ENCODE results near the gene ALK. TPM values are rescaled to one million over a fixed set of nuclear protein-coding genes. Genes with fewer than 3 reads are reported as not detected.

ALK gene
- polyA plus RNA-seq, 1 of the 3 experiments (the other 2 are of a cell fraction): 0.30 TPM

GRCh38 chr2:29562319-29562718 is 359.1 kb downstream of the ALK start:
- H3K9ac ChIP-seq: no peak overlapping the region
- no peak for TF ChIP-seq PBX3 (IDR thresholded peaks at IDR 0.05)
- TF ChIP-seq TEAD4 (IDR thresholded peaks at IDR 0.05; ENCODE audit: borderline replicate concordance, insufficient read depth): no peak
- no peak for TF ChIP-seq YY1 (IDR thresholded peaks at IDR 0.05; ENCODE audit: low read depth)
- peak; percentile 77; the same call in 1 of the 2 replicates for TF ChIP-seq FOXJ3 (CRISPR knock-in tag; IDR thresholded peaks at IDR 0.05)
- TF ChIP-seq, protein P1, sequence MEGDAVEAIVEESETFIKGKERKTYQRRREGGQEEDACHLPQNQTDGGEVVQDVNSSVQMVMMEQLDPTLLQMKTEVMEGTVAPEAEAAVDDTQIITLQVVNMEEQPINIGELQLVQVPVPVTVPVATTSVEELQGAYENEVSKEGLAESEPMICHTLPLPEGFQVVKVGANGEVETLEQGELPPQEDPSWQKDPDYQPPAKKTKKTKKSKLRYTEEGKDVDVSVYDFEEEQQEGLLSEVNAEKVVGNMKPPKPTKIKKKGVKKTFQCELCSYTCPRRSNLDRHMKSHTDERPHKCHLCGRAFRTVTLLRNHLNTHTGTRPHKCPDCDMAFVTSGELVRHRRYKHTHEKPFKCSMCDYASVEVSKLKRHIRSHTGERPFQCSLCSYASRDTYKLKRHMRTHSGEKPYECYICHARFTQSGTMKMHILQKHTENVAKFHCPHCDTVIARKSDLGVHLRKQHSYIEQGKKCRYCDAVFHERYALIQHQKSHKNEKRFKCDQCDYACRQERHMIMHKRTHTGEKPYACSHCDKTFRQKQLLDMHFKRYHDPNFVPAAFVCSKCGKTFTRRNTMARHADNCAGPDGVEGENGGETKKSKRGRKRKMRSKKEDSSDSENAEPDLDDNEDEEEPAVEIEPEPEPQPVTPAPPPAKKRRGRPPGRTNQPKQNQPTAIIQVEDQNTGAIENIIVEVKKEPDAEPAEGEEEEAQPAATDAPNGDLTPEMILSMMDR (IDR thresholded peaks at IDR 0.05): no peak
- TF ChIP-seq JUND (IDR thresholded peaks at IDR 0.05): no peak
- TF ChIP-seq NRF1 (IDR thresholded peaks at IDR 0.05; ENCODE audit: low read depth, low read length): no peak
- TF ChIP-seq POLR2AphosphoS5 (IDR thresholded peaks at IDR 0.05; ENCODE audit: low read depth, low read length): no peak
- TF ChIP-seq, protein P2, sequence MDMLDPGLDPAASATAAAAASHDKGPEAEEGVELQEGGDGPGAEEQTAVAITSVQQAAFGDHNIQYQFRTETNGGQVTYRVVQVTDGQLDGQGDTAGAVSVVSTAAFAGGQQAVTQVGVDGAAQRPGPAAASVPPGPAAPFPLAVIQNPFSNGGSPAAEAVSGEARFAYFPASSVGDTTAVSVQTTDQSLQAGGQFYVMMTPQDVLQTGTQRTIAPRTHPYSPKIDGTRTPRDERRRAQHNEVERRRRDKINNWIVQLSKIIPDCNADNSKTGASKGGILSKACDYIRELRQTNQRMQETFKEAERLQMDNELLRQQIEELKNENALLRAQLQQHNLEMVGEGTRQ (IDR thresholded peaks at IDR 0.05; ENCODE audit: borderline replicate concordance, low read depth, low read length): no peak
- TF ChIP-seq, protein P3, sequence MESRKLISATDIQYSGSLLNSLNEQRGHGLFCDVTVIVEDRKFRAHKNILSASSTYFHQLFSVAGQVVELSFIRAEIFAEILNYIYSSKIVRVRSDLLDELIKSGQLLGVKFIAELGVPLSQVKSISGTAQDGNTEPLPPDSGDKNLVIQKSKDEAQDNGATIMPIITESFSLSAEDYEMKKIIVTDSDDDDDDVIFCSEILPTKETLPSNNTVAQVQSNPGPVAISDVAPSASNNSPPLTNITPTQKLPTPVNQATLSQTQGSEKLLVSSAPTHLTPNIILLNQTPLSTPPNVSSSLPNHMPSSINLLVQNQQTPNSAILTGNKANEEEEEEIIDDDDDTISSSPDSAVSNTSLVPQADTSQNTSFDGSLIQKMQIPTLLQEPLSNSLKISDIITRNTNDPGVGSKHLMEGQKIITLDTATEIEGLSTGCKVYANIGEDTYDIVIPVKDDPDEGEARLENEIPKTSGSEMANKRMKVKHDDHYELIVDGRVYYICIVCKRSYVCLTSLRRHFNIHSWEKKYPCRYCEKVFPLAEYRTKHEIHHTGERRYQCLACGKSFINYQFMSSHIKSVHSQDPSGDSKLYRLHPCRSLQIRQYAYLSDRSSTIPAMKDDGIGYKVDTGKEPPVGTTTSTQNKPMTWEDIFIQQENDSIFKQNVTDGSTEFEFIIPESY (IDR thresholded peaks at IDR 0.05; ENCODE audit: borderline replicate concordance, low read depth): no peak
- peak; percentile 77 for TF ChIP-seq CHD2 (IDR thresholded peaks at IDR 0.05; ENCODE audit: low read length, partially characterized antibody)
- TF ChIP-seq MXI1 (IDR thresholded peaks at IDR 0.05; ENCODE audit: low read depth, low read length): 0 out of 2 replicates have a peak, but pooled peaks have one; percentile 52
- peak; percentile 88 for TF ChIP-seq GATA2 (CRISPR knock-in tag; IDR thresholded peaks at IDR 0.05)
- TF ChIP-seq REST (IDR thresholded peaks at IDR 0.05; ENCODE audit: low read depth, low read length): no peak
- no peak for TF ChIP-seq MAX (IDR thresholded peaks at IDR 0.05; ENCODE audit: low read depth)
- no peak for TF ChIP-seq TAF1 (IDR thresholded peaks at IDR 0.05; ENCODE audit: borderline replicate concordance, low read depth, low read length)
- TF ChIP-seq USF1 (IDR thresholded peaks at IDR 0.05; ENCODE audit: borderline replicate concordance, low read depth): no peak
- peak in 1 of 2 experiments; percentile 93; a peak in 2 of 4 replicates for TF ChIP-seq EP300 (IDR thresholded peaks at IDR 0.05; ENCODE audit: borderline replicate concordance in 1 of 2, low read depth in 1 of 2, low read length in 1 of 2)
- 0 out of 2 replicates have a peak, but pooled peaks have one; percentile 18 for TF ChIP-seq TCF12 (IDR thresholded peaks at IDR 0.05)
- peak; percentile 95 for TF ChIP-seq RCOR1 (IDR thresholded peaks at IDR 0.05; ENCODE audit: low read length)
- TF ChIP-seq GABPA (IDR thresholded peaks at IDR 0.05; ENCODE audit: low read depth): no peak
- peak; percentile 30; the same call in 1 of the 2 replicates for TF ChIP-seq RAD21 (IDR thresholded peaks at IDR 0.05; ENCODE audit: low read length)
- no peak for TF ChIP-seq FOXM1 (IDR thresholded peaks at IDR 0.05; ENCODE audit: low read depth)
- no peak for TF ChIP-seq RFX5 (IDR thresholded peaks at IDR 0.05; ENCODE audit: low read length)
- H4K20me1 ChIP-seq (ENCODE audit: insufficient read depth): no peaks in the 10 kb centered on the region
- peak; percentile 63 for DNase-seq
- H3K9me3 ChIP-seq: no peaks in the 10 kb centered on the region
- no peaks in the 10 kb centered on the region for H3K36me3 ChIP-seq (replicated peaks in 1 of 2; ENCODE audit: control insufficient read depth in 1 of 2, insufficient read depth in 2 of 2, low read length in 1 of 2)
- H3K9me2 ChIP-seq: no peaks in the 10 kb centered on the region
- H3K27ac ChIP-seq (ENCODE audit: low read depth in 2 of 2, low read length in 1 of 2): peak overlapping the region in 1 of 2 experiments; percentile 100; a peak in 2 of 4 replicates
- ChIA-PET CTCF (interaction anchor here (1.1 to 2.8 kb wide), 5 partner anchors 12 to 253 kb away, joined by 3 to 8 read pairs (median 4); no protein-coding TSS in a partner anchor), POLR2A (interaction anchor here (1.0 to 1.4 kb wide), 3 partner anchors 13 to 51 kb away, joined by 3 to 5 read pairs (median 4); no protein-coding TSS in a partner anchor)
- H2AFZ ChIP-seq (ENCODE audit: low read depth): no peak overlapping the region
- no peaks in the 10 kb centered on the region for H3K79me2 ChIP-seq (ENCODE audit: insufficient read depth)
- H3K4me3 ChIP-seq (ENCODE audit: low read depth in 2 of 2, low read length in 1 of 2): no peak overlapping the region
- no peak overlapping the region for H3K4me2 ChIP-seq
- H3K27me3 ChIP-seq (ENCODE audit: insufficient read depth): peaks cover 4% of the 10 kb centered on the region; the same call in 1 of the 2 replicates
- no peaks in the 10 kb centered on the region for H3F3A ChIP-seq (replicated peaks; ENCODE audit: insufficient read depth)
- peaks cover 0 to 59% of the 10 kb centered on the region in 2 experiments; a peak in 2 of 4 replicates for H3K4me1 ChIP-seq (ENCODE audit: control insufficient read depth in 1 of 2, insufficient read depth in 2 of 2, low read depth in 1 of 2, low read length in 1 of 2)
